Measurements from ENCODE around the gene ITPK1. TPM values are rescaled to one million over a fixed set of nuclear protein-coding genes. Genes with fewer than 3 reads are reported as not detected.
A peak's percentile ranks its signal among the peaks of the same experiment; 100 is the strongest.
"Not testable (repeated sequence)": the region's sequence is repeated elsewhere in the genome, so short reads cannot be mapped to it uniquely, and the experiment has no call there.

ITPK1 gene
- 183 and 194 TPM in 2 replicates for total RNA-seq (2014; rRNA removed; shearing (Covaris generic))
- polyA plus RNA-seq (2014; cell fraction: nucleus; rRNA removed) = 140 and 167 TPM in 2 replicates

- DNase-seq (ENCODE audit: extremely low read depth, low read depth) = peak; percentile 58
These were observed at the start of gene ITPK1 for GRCh38 chr14:93115821-93116675. ITPK1 (minus strand) TSS chr14:93115925; CDS start chr14:93115163, 762 bp downstream.

- DNase-seq (ENCODE audit: extremely low read depth, low read depth) = peak; percentile 38
These were observed 47.8 kb upstream of the ITPK1 start for GRCh38 chr14:93163564-93163963.

GRCh38 chr14:93161411-93161940 lies 45.8 kb upstream of the ITPK1 start:
- DNase-seq (ENCODE audit: extremely low read depth, low read depth) = no peak

- DNase-seq (ENCODE audit: extremely low read depth, low read depth) = peak; percentile 75
These were observed 44.7 kb upstream of the ITPK1 start for GRCh38 chr14:93160353-93160801.

GRCh38 chr14:93159625-93160352 lies 44.1 kb upstream of the ITPK1 start:
- not testable (repeated sequence) for DNase-seq (ENCODE audit: extremely low read depth, low read depth)

- not testable (repeated sequence) for DNase-seq (ENCODE audit: extremely low read depth, low read depth)
These were observed 42.6 kb upstream of the ITPK1 start for GRCh38 chr14:93158349-93158748.

GRCh38 chr14:93156693-93157369 lies 41.1 kb upstream of the ITPK1 start:
- DNase-seq (ENCODE audit: extremely low read depth, low read depth) = peak; percentile 98

- peak; percentile 78 for DNase-seq (ENCODE audit: extremely low read depth, low read depth)
These were observed 39.9 kb upstream of the ITPK1 start for GRCh38 chr14:93155667-93156066.

GRCh38 chr14:93153121-93153520 lies 37.4 kb upstream of the ITPK1 start:
- peak; percentile 54 for DNase-seq (ENCODE audit: extremely low read depth, low read depth)

- peak; percentile 94 for DNase-seq (ENCODE audit: extremely low read depth, low read depth)
These were observed 34.8 kb upstream of the ITPK1 start for GRCh38 chr14:93150227-93151208.

GRCh38 chr14:93148979-93149378 lies 33.3 kb upstream of the ITPK1 start:
- DNase-seq (ENCODE audit: extremely low read depth, low read depth) = no peak

GRCh38 chr14:93146119-93146518 lies 30.4 kb upstream of the ITPK1 start:
- no peak for DNase-seq (ENCODE audit: extremely low read depth, low read depth)

- peak; percentile 60 for DNase-seq (ENCODE audit: extremely low read depth, low read depth)
These were observed 27.3 kb upstream of the ITPK1 start for GRCh38 chr14:93142854-93143652.

GRCh38 chr14:93137864-93138263 lies 22.1 kb upstream of the ITPK1 start:
- no peak for DNase-seq (ENCODE audit: extremely low read depth, low read depth)

GRCh38 chr14:93136508-93136907 lies 20.8 kb upstream of the ITPK1 start:
- not testable (repeated sequence) for DNase-seq (ENCODE audit: extremely low read depth, low read depth)

- DNase-seq (ENCODE audit: extremely low read depth, low read depth) = no peak
These were observed 20.3 kb upstream of the ITPK1 start for GRCh38 chr14:93136009-93136408.

GRCh38 chr14:93135399-93135798 lies 19.7 kb upstream of the ITPK1 start:
- no peak for DNase-seq (ENCODE audit: extremely low read depth, low read depth)

- DNase-seq (ENCODE audit: extremely low read depth, low read depth) = no peak
These were observed 17.7 kb upstream of the ITPK1 start for GRCh38 chr14:93133464-93133863.
